ENCODE results near the gene HOXA5. TPM values are rescaled to one million over a fixed set of nuclear protein-coding genes. Genes with fewer than 3 reads are reported as not detected.

HOXA5 gene
- total RNA-seq, 2 experiments from 2014 or later = 3.4 to 7.4 TPM

DNA sequence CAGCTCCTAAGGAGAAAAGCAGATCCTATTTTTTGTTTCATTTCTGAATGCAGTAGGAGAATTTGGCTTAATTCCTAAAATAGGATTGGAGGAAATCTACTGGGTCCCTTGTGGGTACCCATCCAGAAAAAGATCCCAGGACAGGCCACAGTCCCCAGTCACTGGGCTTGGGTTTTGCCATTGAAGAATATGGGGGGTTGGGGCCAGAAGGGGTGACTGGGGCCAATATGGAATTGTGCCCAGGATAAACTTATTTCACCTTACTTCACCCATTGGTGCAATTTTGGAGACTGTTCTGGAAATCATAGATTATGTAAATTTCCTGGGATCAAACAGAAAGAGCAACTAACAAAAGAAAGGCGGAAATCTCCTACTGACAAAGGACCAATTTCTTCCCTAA, 5.0 kb downstream of the HOXA5 start:
- no peaks in the 10 kb centered on the region for H3K9me3 ChIP-seq (ENCODE audit: low read length)
- no peaks in the 10 kb centered on the region for H4K20me1 ChIP-seq (ENCODE audit: insufficient read depth, low read length)
- no peak overlapping the region for H3K4me2 ChIP-seq (ENCODE audit: low read length)
- intact Hi-C loops (cut with micrococcal nuclease; ENCODE audit: unreplicated experiment) = no loop called here
- H3K79me2 ChIP-seq (ENCODE audit: insufficient read depth, low read depth, low read length) = no peaks in the 10 kb centered on the region
- no peak overlapping the region for H3K4me3 ChIP-seq (ENCODE audit: low read depth, low read length, poor library complexity, severe bottlenecking)
- no peaks in the 10 kb centered on the region for H3K9me2 ChIP-seq (ENCODE audit: insufficient read depth, low read length)
- H2AFZ ChIP-seq (ENCODE audit: low read length) = no peak overlapping the region
- ChIA-PET CTCF (ENCODE audit: unreplicated experiment) (no interaction called here), POLR2A (no interaction called here)
- no TSS peak for BruUV-seq (replicated peaks)
- H3K27ac ChIP-seq (ENCODE audit: low read depth, low read length, poor library complexity, severe bottlenecking) = no peak overlapping the region
- 0 out of 2 replicates have a peak, but pooled peaks cover 5% of the 10 kb centered on the region for H3K36me3 ChIP-seq (ENCODE audit: insufficient read depth, low read length)
- no peaks in the 10 kb centered on the region for H3K4me1 ChIP-seq (ENCODE audit: insufficient read depth, low read length, poor library complexity, severe bottlenecking)
- DNase-seq (ENCODE audit: low spot score) = no peak
- TF ChIP-seq CTCF (conservative IDR thresholded peaks at IDR 0.05; ENCODE audit: low read length) (no peak), EZH2phosphoT487 (IDR thresholded peaks at IDR 0.05; ENCODE audit: borderline replicate concordance, low read depth, low read length) (no peak)

DNA sequence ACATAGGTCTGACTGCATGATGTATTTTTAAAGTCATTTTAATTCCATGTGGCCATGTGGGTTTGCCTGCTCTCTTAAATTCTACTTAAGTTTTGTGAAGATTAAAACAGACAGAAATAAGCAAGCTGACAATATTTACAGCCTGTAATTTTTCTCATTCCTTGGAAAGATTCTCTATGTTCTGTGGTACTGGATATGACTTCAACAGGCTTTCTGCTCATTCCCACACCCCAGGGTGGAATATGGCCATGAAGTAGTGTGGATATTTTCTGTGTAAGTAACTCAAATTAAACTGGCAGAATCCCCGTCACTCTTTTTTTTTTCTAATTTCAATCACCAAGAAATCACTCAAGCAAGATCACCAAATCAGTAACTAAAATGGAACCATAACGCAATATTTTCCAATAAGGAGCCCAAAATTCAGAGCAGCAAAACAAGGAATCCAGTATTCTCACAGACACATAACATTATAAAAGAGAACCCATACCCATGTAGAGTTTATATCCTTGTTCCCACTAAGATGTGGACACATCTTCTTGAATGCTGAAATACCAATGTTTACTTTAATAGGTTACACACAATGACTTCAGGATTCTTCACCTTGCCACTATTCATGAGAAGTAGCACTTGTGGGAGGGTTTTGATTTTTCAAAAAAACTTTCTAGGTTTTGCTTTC, 5.7 kb downstream of the HOXA5 start:
- ChIA-PET POLR2A (no interaction called here), CTCF (ENCODE audit: unreplicated experiment) (no interaction called here)
- no peaks in the 10 kb centered on the region for H3K9me2 ChIP-seq (ENCODE audit: insufficient read depth, low read length)
- H3K4me2 ChIP-seq (ENCODE audit: low read length) = no peak overlapping the region
- H3K27ac ChIP-seq (ENCODE audit: low read depth, low read length, poor library complexity, severe bottlenecking) = no peak overlapping the region
- no peaks in the 10 kb centered on the region for H3K4me1 ChIP-seq (ENCODE audit: insufficient read depth, low read length, poor library complexity, severe bottlenecking)
- H2AFZ ChIP-seq (ENCODE audit: low read length) = no peak overlapping the region
- H3K4me3 ChIP-seq (ENCODE audit: low read depth, low read length, poor library complexity, severe bottlenecking) = no peak overlapping the region
- no peaks in the 10 kb centered on the region for H3K9me3 ChIP-seq (ENCODE audit: low read length)
- no peaks in the 10 kb centered on the region for H3K79me2 ChIP-seq (ENCODE audit: insufficient read depth, low read depth, low read length)
- no peaks in the 10 kb centered on the region for H4K20me1 ChIP-seq (ENCODE audit: insufficient read depth, low read length)
- no peak for TF ChIP-seq EZH2phosphoT487 (IDR thresholded peaks at IDR 0.05; ENCODE audit: borderline replicate concordance, low read depth, low read length)
- no peak for TF ChIP-seq CTCF (conservative IDR thresholded peaks at IDR 0.05; ENCODE audit: low read length)
- intact Hi-C loops (cut with micrococcal nuclease; ENCODE audit: unreplicated experiment) = no loop called here
- DNase-seq (ENCODE audit: low spot score) = no peak
- no TSS peak for BruUV-seq (replicated peaks)
- 0 out of 2 replicates have a peak, but pooled peaks cover 5% of the 10 kb centered on the region for H3K36me3 ChIP-seq (ENCODE audit: insufficient read depth, low read length)

DNA sequence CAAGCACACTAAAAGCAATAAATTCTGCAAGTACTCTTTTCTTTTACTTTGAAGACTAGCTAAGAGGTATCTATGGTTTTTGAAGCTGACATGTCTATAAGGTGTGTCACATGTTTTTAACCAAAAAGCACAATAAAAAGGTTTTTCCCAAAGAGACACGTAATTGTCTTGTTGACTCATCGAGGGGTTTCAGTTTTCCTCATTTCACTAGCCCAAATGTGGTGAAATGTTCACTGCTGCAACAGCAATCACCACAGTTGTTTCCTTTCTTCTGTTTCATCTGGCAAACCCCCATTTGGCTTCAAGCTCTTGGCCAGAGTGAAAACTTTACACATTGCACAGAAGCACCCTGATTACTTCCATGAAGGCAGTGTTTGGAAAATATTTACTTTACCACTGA, 9.1 kb downstream of the HOXA5 start:
- Histone ChIP-seq H3K4me2 (ENCODE audit: low read length) (no peak overlapping the region), H4K20me1 (ENCODE audit: insufficient read depth, low read length) (no peaks in the 10 kb centered on the region), H3K9me2 (ENCODE audit: insufficient read depth, low read length) (no peaks in the 10 kb centered on the region), H3K4me3 (ENCODE audit: low read depth, low read length, poor library complexity, severe bottlenecking) (no peak overlapping the region), H2AFZ (ENCODE audit: low read length) (no peak overlapping the region), H3K27ac (ENCODE audit: low read depth, low read length, poor library complexity, severe bottlenecking) (no peak overlapping the region), H3K4me1 (ENCODE audit: insufficient read depth, low read length, poor library complexity, severe bottlenecking) (peaks cover 4% of the 10 kb centered on the region), H3K79me2 (ENCODE audit: insufficient read depth, low read depth, low read length) (no peaks in the 10 kb centered on the region), H3K9me3 (ENCODE audit: low read length) (no peaks in the 10 kb centered on the region), H3K36me3 (ENCODE audit: insufficient read depth, low read length) (no peaks in the 10 kb centered on the region)
- TF ChIP-seq CTCF (conservative IDR thresholded peaks at IDR 0.05; ENCODE audit: low read length) = no peak
- DNase-seq (ENCODE audit: low spot score) = no peak
- ChIA-PET POLR2A (interaction anchor here (0.6 kb wide), 1 partner anchor 107 kb away, joined by 3 read pairs; no protein-coding TSS in a partner anchor), CTCF (ENCODE audit: unreplicated experiment) (no interaction called here)
- BruUV-seq (replicated peaks) = no TSS peak
- intact Hi-C loops (cut with micrococcal nuclease; ENCODE audit: unreplicated experiment) = no loop called here

Measured in OCI-LY7 (cell line).